T-helper 1 cell treated with Interleukin-12 subunit alpha and Interleukin-12 subunit beta and Interleukin-4 antibody, amounts not matched to agents 30 ng/mL and 1 ng/mL, for 36 hours (primary cell): ENCODE measurements around the gene SLC38A11. TPM values are rescaled to one million over a fixed set of nuclear protein-coding genes. Genes with fewer than 3 reads are reported as not detected.
"Not testable (repeated sequence)": the region's sequence is repeated elsewhere in the genome, so short reads cannot be mapped to it uniquely, and the experiment has no call there.

Experiments
- intact Hi-C: fragments of 100-400 bp; cut with micrococcal nuclease; formaldehyde crosslinking; loops from one replicate; pipeline ENCODE4 v1.15.1; 2024
- total RNA-seq: library from RNA; stranded (reverse); gene quantifications from 2 replicates; pipeline ENCODE4 v1.2.3, GENCODE V29; 2022

The SLC38A11 gene
- total RNA-seq, 1 donor from 2014 or later: not detected

- intact Hi-C loops: no loop called here
Observed at GRCh38 chr2:164887434-164888144, 67.7 kb downstream of the SLC38A11 start.

GRCh38 chr2:164882276-164882675 is 73.0 kb downstream of the SLC38A11 start:
- intact Hi-C loops: no loop called here

- intact Hi-C loops: no loop called here
Observed at GRCh38 chr2:164881524-164881923, 73.8 kb downstream of the SLC38A11 start.

- intact Hi-C loops: no loop called here
Observed at GRCh38 chr2:164879901-164880535, 75.3 kb downstream of the SLC38A11 start.

GRCh38 chr2:164877927-164878326 is 77.4 kb downstream of the SLC38A11 start:
- intact Hi-C loops: no loop called here

- intact Hi-C loops: no loop called here
Observed at GRCh38 chr2:164877169-164877568, 78.2 kb downstream of the SLC38A11 start.

- intact Hi-C loops: no loop called here
Observed at GRCh38 chr2:164875334-164876205, 79.8 kb downstream of the SLC38A11 start.

GRCh38 chr2:164873210-164873908 is 82.0 kb downstream of the SLC38A11 start:
- intact Hi-C loops: no loop called here

- intact Hi-C loops: no loop called here
Observed at GRCh38 chr2:164871404-164871803, 83.9 kb downstream of the SLC38A11 start.

- intact Hi-C loops: no loop called here
Observed at GRCh38 chr2:164869420-164869772, 85.9 kb downstream of the SLC38A11 start.

GRCh38 chr2:164868563-164869419 is 86.5 kb downstream of the SLC38A11 start:
- intact Hi-C loops: no loop called here

GRCh38 chr2:164867779-164868397 is 87.4 kb downstream of the SLC38A11 start:
- intact Hi-C loops: no loop called here

GRCh38 chr2:164866381-164866780 is 88.9 kb downstream of the SLC38A11 start:
- intact Hi-C loops: not testable (repeated sequence)

GRCh38 chr2:164860694-164861042 is 94.7 kb downstream of the SLC38A11 start:
- intact Hi-C loops: no loop called here

GRCh38 chr2:164859906-164860693 is 95.2 kb downstream of the SLC38A11 start:
- intact Hi-C loops: not testable (repeated sequence)

- intact Hi-C loops: no loop called here
Observed at GRCh38 chr2:164859251-164859818, 96.0 kb downstream of the SLC38A11 start.

- intact Hi-C loops: no loop called here
Observed at GRCh38 chr2:164852086-164852485, 103.2 kb downstream of the SLC38A11 start.

- intact Hi-C loops: no loop called here
Observed at GRCh38 chr2:164850235-164850634, 105.1 kb downstream of the SLC38A11 start.

GRCh38 chr2:164849506-164849905 is 105.8 kb downstream of the SLC38A11 start:
- intact Hi-C loops: no loop called here
